ENCODE data around the gene MMP11. TPM values are rescaled to one million over a fixed set of nuclear protein-coding genes. Genes with fewer than 3 reads are reported as not detected.

Gene MMP11
- total and polyA plus RNA-seq, 2 of the 4 experiments (the other 2 are of a cell fraction), result 2.2 to 6.0 TPM

DNA sequence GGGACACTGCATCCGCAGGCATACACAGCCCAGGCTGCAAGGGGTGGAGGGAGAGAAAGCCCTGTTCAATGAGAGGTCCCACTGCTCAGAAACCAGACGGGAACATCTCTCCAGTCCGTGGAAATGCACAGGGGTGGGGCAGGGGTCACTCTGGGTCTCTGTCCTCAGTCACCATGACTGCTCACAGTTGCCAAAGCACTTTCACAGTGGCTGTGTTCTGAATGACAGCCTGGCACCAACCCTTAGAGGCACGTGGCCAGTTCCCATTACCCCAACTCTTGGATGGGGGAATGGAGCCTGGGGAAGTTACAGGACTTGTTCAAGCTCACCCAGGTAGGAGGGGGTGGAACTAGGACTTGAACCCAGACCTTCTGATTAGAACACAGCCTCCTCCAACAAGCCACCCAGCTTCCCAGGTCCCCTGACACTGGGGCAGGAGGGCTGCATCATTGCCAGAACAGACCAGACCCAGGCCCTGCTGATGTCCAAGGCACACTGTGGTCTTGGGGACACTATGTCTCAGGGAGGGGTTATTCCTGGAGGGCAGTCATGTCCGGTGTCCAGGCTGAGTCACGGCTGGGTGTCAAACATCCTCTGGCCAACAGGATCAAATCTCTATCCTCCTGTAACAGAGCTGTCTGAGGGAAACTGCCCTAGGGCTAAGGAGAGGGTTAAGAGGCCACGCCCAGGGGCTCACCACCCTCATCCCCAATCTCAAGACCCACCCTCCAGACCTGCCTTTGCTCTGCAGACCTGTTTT, 30.0 kb upstream of the MMP11 start:
- dilution Hi-C loops (cut with HindIII; ENCODE audit: low sequenced_read_pairs, unreplicated experiment) (no loop called here), in situ Hi-C loops (cut with MboI; ENCODE audit: low sequenced_read_pairs) (no loop called here), intact Hi-C loops (cut with micrococcal nuclease) (no loop called here)
- no peak overlapping the region for H4K5ac ChIP-seq (ENCODE audit: low read depth, low read length)
- no peak overlapping the region for H3K56ac ChIP-seq (ENCODE audit: extremely low read depth, insufficient read depth, low read length)
- TF ChIP-seq MXI1 (IDR thresholded peaks at IDR 0.05; ENCODE audit: borderline replicate concordance, low read depth, low read length) (no peak), MAZ (IDR thresholded peaks at IDR 0.05; ENCODE audit: borderline replicate concordance, low read depth, low read length) (no peak), SMC3 (IDR thresholded peaks at IDR 0.05; ENCODE audit: low read depth, low read length) (no peak), CHD1 (IDR thresholded peaks at IDR 0.05; ENCODE audit: low read depth, low read length) (no peak), NFE2L2 (IDR thresholded peaks at IDR 0.05; ENCODE audit: low read depth, low read length) (no peak), MAFK (IDR thresholded peaks at IDR 0.05; ENCODE audit: low read depth, low read length) (no peak), RAD21 (IDR thresholded peaks at IDR 0.05; ENCODE audit: low read length) (no peak), POLR2A (IDR thresholded peaks at IDR 0.05; ENCODE audit: low read depth, low read length) (no peak), RCOR1 (IDR thresholded peaks at IDR 0.05; ENCODE audit: insufficient replicate concordance, low read length) (no peak), BHLHE40 (IDR thresholded peaks at IDR 0.05; ENCODE audit: low read depth, low read length) (no peak), FOS (IDR thresholded peaks at IDR 0.05; ENCODE audit: low read depth, low read length) (no peak), CEBPB (IDR thresholded peaks at IDR 0.05; ENCODE audit: low read depth, low read length) (no peak)
- TF ChIP-seq, protein P1, sequence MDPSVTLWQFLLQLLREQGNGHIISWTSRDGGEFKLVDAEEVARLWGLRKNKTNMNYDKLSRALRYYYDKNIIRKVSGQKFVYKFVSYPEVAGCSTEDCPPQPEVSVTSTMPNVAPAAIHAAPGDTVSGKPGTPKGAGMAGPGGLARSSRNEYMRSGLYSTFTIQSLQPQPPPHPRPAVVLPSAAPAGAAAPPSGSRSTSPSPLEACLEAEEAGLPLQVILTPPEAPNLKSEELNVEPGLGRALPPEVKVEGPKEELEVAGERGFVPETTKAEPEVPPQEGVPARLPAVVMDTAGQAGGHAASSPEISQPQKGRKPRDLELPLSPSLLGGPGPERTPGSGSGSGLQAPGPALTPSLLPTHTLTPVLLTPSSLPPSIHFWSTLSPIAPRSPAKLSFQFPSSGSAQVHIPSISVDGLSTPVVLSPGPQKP (IDR thresholded peaks at IDR 0.05; ENCODE audit: borderline replicate concordance, low read depth, low read length), result no peak
- TF ChIP-seq, protein P2, sequence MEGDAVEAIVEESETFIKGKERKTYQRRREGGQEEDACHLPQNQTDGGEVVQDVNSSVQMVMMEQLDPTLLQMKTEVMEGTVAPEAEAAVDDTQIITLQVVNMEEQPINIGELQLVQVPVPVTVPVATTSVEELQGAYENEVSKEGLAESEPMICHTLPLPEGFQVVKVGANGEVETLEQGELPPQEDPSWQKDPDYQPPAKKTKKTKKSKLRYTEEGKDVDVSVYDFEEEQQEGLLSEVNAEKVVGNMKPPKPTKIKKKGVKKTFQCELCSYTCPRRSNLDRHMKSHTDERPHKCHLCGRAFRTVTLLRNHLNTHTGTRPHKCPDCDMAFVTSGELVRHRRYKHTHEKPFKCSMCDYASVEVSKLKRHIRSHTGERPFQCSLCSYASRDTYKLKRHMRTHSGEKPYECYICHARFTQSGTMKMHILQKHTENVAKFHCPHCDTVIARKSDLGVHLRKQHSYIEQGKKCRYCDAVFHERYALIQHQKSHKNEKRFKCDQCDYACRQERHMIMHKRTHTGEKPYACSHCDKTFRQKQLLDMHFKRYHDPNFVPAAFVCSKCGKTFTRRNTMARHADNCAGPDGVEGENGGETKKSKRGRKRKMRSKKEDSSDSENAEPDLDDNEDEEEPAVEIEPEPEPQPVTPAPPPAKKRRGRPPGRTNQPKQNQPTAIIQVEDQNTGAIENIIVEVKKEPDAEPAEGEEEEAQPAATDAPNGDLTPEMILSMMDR (conservative IDR thresholded peaks at IDR 0.05; ENCODE audit: low read depth, low read length), result no peak
- no peak overlapping the region for H3K14ac ChIP-seq (replicated peaks; ENCODE audit: low read depth, low read length)
- no peak overlapping the region for H2BK15ac ChIP-seq (ENCODE audit: low read depth, low read length)
- no peak overlapping the region for H3K4me2 ChIP-seq (ENCODE audit: low read depth, low read length)
- no peaks in the 10 kb centered on the region for H3K4me1 ChIP-seq (ENCODE audit: control insufficient read depth, insufficient read depth, low read length)
- no peak overlapping the region for H2BK5ac ChIP-seq (ENCODE audit: low read depth, low read length, poor library complexity, severe bottlenecking)
- POLR2A ChIA-PET (ENCODE audit: unreplicated experiment), result no interaction called here
- CTCF ChIA-PET, result no interaction called here
- BruUV-seq (replicated peaks), result no TSS peak
- no peak overlapping the region for H3K9ac ChIP-seq (ENCODE audit: low read depth, low read length)
- no peak overlapping the region for H3K4ac ChIP-seq (ENCODE audit: low read depth, low read length)
- ATAC-seq (ENCODE audit: low read depth), result no peak
- no peak overlapping the region for H4K8ac ChIP-seq (ENCODE audit: low read depth in 2 of 2, low read length in 2 of 2)
- H2BK120ac ChIP-seq (ENCODE audit: low read depth, low read length), result no peak overlapping the region
- H3K27ac ChIP-seq (ENCODE audit: insufficient read depth, low read length), result no peak overlapping the region
- no peak overlapping the region for H2AK5ac ChIP-seq (ENCODE audit: low read depth, low read length)
- no peaks in the 10 kb centered on the region for H3K27me3 ChIP-seq (ENCODE audit: control insufficient read depth, insufficient read depth, low read length)
- no peak overlapping the region for H3K18ac ChIP-seq (ENCODE audit: low read depth, low read length)
- H3K4me3 ChIP-seq (ENCODE audit: insufficient read depth, low read depth, low read length), result no peak overlapping the region
- H3K23ac ChIP-seq (ENCODE audit: low read depth, low read length), result no peak overlapping the region
- H4K20me1 ChIP-seq (ENCODE audit: insufficient read depth, low read length), result no peaks in the 10 kb centered on the region
- peaks cover 5% of the 10 kb centered on the region; the same call in 1 of the 2 replicates for H3K9me1 ChIP-seq (ENCODE audit: insufficient read depth, low read length)
- H3K36me3 ChIP-seq (ENCODE audit: control insufficient read depth, insufficient read depth, low read length), result peaks cover 31% of the 10 kb centered on the region
- peaks cover 4% of the 10 kb centered on the region; the same call in 1 of the 2 replicates for H3K9me3 ChIP-seq (ENCODE audit: control insufficient read depth, insufficient read depth, low read length)
- DNase-seq, result no peak
- 100% methylated on average over 1 of the region's 7 CpGs; no CpG with 5 or more reads in 1 of the 2 experiments for WGBS, 2 experiments (ENCODE audit: extremely low coverage in 2 of 2, insufficient read length in 1 of 2)
- H2BK20ac ChIP-seq (ENCODE audit: low read depth, low read length), result no peak overlapping the region
- peak overlapping the region; percentile 21 for H2AFZ ChIP-seq (replicated peaks; ENCODE audit: low read length, poor library complexity)
- H3K79me1 ChIP-seq (ENCODE audit: low read depth in 1 of 2, low read length in 2 of 2), result peaks cover 4 to 11% of the 10 kb centered on the region in 2 experiments; a peak in 2 of 4 replicates
- no peak overlapping the region for H2AK9ac ChIP-seq (replicated peaks; ENCODE audit: low read depth, low read length, poor library complexity)
- H4K91ac ChIP-seq (ENCODE audit: insufficient read depth, low read depth, low read length), result no peak overlapping the region

All from IMR-90 (cell line).